Neural crest cell (in vitro differentiated cells): Measurements from ENCODE around the gene HEPHL1. TPM values are rescaled to one million over a fixed set of nuclear protein-coding genes. Genes with fewer than 3 reads are reported as not detected.

Experiments used
- DNase-seq: peaks from one replicate; pipeline ENCODE4 v3.0.0; 2021; ENCODE audit warnings: low read depth, mixed read lengths, low spot score
- H3K27ac Mint-ChIP-seq: one replicate; pipeline ENCODE4 v1.8.0; 2021; ENCODE audit warnings: mild to moderate bottlenecking, mixed read lengths; ENCODE audit not compliant: unreplicated experiment
- H3K27me3 Mint-ChIP-seq: 2 replicates; pipeline ENCODE4 v1.8.0; 2021; ENCODE audit warnings: low read depth, mild to moderate bottlenecking, mixed read lengths
- H3K36me3 Mint-ChIP-seq: 2 replicates; pipeline ENCODE4 v1.8.0; 2021; ENCODE audit warnings: low read depth, mild to moderate bottlenecking, mixed read lengths
- H3K4me1 Mint-ChIP-seq: 2 replicates; pipeline ENCODE4 v1.8.0; 2021; ENCODE audit warnings: mixed read lengths
- H3K4me3 Mint-ChIP-seq: one replicate; pipeline ENCODE4 v1.8.0; 2021; ENCODE audit warnings: mild to moderate bottlenecking, mixed read lengths
- H3K9me3 Mint-ChIP-seq: 2 replicates; pipeline ENCODE4 v1.8.0; 2021; ENCODE audit warnings: mixed read lengths
- total RNA-seq: library from RNA; stranded (reverse); gene quantifications from 2 replicates; pipeline ENCODE4 v1.2.1, GENCODE V29; 2021
- TF ChIP-seq, protein P1 (sequence below): fragments of 200-600 bp; sonication (generic); conservative IDR thresholded peaks from 2 replicates; pipeline ENCODE4 v1.5.0; 2021; ENCODE audit warnings: antibody characterized with exemption, mild to moderate bottlenecking

HEPHL1 gene
- total RNA-seq, 1 donor from 2014 or later: not detected

- H3K4me3 Mint-ChIP-seq: no peak overlapping the region
- TF ChIP-seq, protein P1, sequence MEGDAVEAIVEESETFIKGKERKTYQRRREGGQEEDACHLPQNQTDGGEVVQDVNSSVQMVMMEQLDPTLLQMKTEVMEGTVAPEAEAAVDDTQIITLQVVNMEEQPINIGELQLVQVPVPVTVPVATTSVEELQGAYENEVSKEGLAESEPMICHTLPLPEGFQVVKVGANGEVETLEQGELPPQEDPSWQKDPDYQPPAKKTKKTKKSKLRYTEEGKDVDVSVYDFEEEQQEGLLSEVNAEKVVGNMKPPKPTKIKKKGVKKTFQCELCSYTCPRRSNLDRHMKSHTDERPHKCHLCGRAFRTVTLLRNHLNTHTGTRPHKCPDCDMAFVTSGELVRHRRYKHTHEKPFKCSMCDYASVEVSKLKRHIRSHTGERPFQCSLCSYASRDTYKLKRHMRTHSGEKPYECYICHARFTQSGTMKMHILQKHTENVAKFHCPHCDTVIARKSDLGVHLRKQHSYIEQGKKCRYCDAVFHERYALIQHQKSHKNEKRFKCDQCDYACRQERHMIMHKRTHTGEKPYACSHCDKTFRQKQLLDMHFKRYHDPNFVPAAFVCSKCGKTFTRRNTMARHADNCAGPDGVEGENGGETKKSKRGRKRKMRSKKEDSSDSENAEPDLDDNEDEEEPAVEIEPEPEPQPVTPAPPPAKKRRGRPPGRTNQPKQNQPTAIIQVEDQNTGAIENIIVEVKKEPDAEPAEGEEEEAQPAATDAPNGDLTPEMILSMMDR: no peak
- no peak overlapping the region for H3K27ac Mint-ChIP-seq
These were observed 23.4 kb upstream of the HEPHL1 start for GRCh38 chr11:93997741-93998140.

GRCh38 chr11:94000659-94001058, 20.5 kb upstream of the HEPHL1 start:
- TF ChIP-seq, protein P1: no peak
- Mint-ChIP-seq H3K36me3 (no peaks in the 10 kb centered on the region), H3K4me1 (no peaks in the 10 kb centered on the region), H3K9me3 (peaks cover 11% of the 10 kb centered on the region), H3K27me3 (peaks cover 9% of the 10 kb centered on the region), H3K4me3 (no peak overlapping the region), H3K27ac (no peak overlapping the region)
- DNase-seq: no peak

More at GRCh38 chr11:93997741-93998140, 23.4 kb upstream of the HEPHL1 start:
- Mint-ChIP-seq H3K36me3 (peaks cover 3% of the 10 kb centered on the region), H3K9me3 (peaks cover 15% of the 10 kb centered on the region), H3K4me1 (no peaks in the 10 kb centered on the region), H3K27me3 (peaks cover 9% of the 10 kb centered on the region)
- DNase-seq: no peak

- DNase-seq: no peak
- no peaks in the 10 kb centered on the region for H3K4me1 Mint-ChIP-seq
- no peak overlapping the region for H3K4me3 Mint-ChIP-seq
- H3K27me3 Mint-ChIP-seq: peaks cover 13% of the 10 kb centered on the region
- H3K9me3 Mint-ChIP-seq: peaks cover 13% of the 10 kb centered on the region
- H3K36me3 Mint-ChIP-seq: no peaks in the 10 kb centered on the region
- H3K27ac Mint-ChIP-seq: no peak overlapping the region
- TF ChIP-seq, protein P1: no peak
These were observed 18.9 kb upstream of the HEPHL1 start for GRCh38 chr11:94002226-94002625.

GRCh38 chr11:94007426-94007825, 13.7 kb upstream of the HEPHL1 start:
- H3K27me3 Mint-ChIP-seq: peaks cover 4% of the 10 kb centered on the region
- H3K36me3 Mint-ChIP-seq: no peaks in the 10 kb centered on the region
- DNase-seq: no peak
- no peaks in the 10 kb centered on the region for H3K4me1 Mint-ChIP-seq
- TF ChIP-seq, protein P1: no peak
- H3K27ac Mint-ChIP-seq: no peak overlapping the region
- H3K9me3 Mint-ChIP-seq: peaks cover 3% of the 10 kb centered on the region
- H3K4me3 Mint-ChIP-seq: no peak overlapping the region

GRCh38 chr11:94007906-94008305, 13.2 kb upstream of the HEPHL1 start:
- no peaks in the 10 kb centered on the region for H3K4me1 Mint-ChIP-seq
- no peak overlapping the region for H3K4me3 Mint-ChIP-seq
- peaks cover 4% of the 10 kb centered on the region for H3K27me3 Mint-ChIP-seq
- H3K27ac Mint-ChIP-seq: no peak overlapping the region
- DNase-seq: no peak
- peaks cover 3% of the 10 kb centered on the region for H3K9me3 Mint-ChIP-seq
- TF ChIP-seq, protein P1: no peak
- H3K36me3 Mint-ChIP-seq: no peaks in the 10 kb centered on the region

- Mint-ChIP-seq H3K27ac (no peak overlapping the region), H3K4me3 (no peak overlapping the region), H3K27me3 (peaks cover 4% of the 10 kb centered on the region), H3K4me1 (no peaks in the 10 kb centered on the region), H3K36me3 (no peaks in the 10 kb centered on the region), H3K9me3 (peaks cover 3% of the 10 kb centered on the region)
- no peak for DNase-seq
- TF ChIP-seq, protein P1: no peak
These were observed 11.0 kb upstream of the HEPHL1 start for GRCh38 chr11:94010136-94010535.
